OCI-LY3 (cell line): Measurements from ENCODE around the gene TALDO1.

ENCODE experiments used
- H2AFZ ChIP-seq: fragments of 200-600, 300-600 bp; shearing (Covaris generic); 2 replicates; pipeline ENCODE4 v1.6.0; 2014; ENCODE audit warnings: antibody characterized with exemption, low read depth, low read length
- H3K27ac ChIP-seq: fragments of 200-600, 300-600 bp; sonication (generic); 2 replicates; pipeline ENCODE4 v1.5.1; 2014; ENCODE audit warnings: mild to moderate bottlenecking, low read length, moderate library complexity, mixed read lengths
- H3K27me3 ChIP-seq: fragments of 200-600, 300-600 bp; sonication (generic); 2 replicates; pipeline ENCODE4 v1.6.1; 2014; ENCODE audit warnings: low read depth, low read length, mixed read lengths
- H3K36me3 ChIP-seq: fragments of 200-600, 300-600 bp; sonication (generic); replicated peaks from 2 replicates; pipeline ENCODE3; 2014; ENCODE audit warnings: low read depth, low read length, mixed read lengths
- H3K4me1 ChIP-seq: fragments of 300-600, 200-600 bp; sonication (generic); 2 replicates; pipeline ENCODE4 v1.6.1; 2014; ENCODE audit warnings: low read length, mixed read lengths
- H3K4me2 ChIP-seq: fragments of 200-600, 300-600 bp; sonication (generic); 2 replicates; pipeline ENCODE4 v1.6.1; 2014; ENCODE audit warnings: low read length, mixed read lengths
- H3K4me3 ChIP-seq: fragments of 300-600, 200-600 bp; sonication (generic); 2 replicates; pipeline ENCODE4 v1.5.1; 2014; ENCODE audit warnings: antibody characterized with exemption, mild to moderate bottlenecking, low read length, moderate library complexity
- H3K79me2 ChIP-seq: fragments of 300-600, 200-600 bp; shearing (Covaris generic); 2 replicates; pipeline ENCODE4 v1.6.1; 2014; ENCODE audit warnings: mild to moderate bottlenecking, low read length, mixed read lengths
- H3K9ac ChIP-seq: fragments of 300-600, 200-600 bp; shearing (Covaris generic); 2 replicates; pipeline ENCODE4 v1.6.0; 2014; ENCODE audit warnings: mild to moderate bottlenecking, low read length, moderate library complexity
- H3K9me3 ChIP-seq: fragments of 200-600, 300-600 bp; shearing (Covaris generic); 2 replicates; pipeline ENCODE4 v1.6.1; 2014; ENCODE audit warnings: low read length, mixed read lengths; ENCODE audit not compliant: insufficient read depth
- H4K20me1 ChIP-seq: fragments of 200-600, 300-600 bp; sonication (generic); 2 replicates; pipeline ENCODE4 v1.6.1; 2016; ENCODE audit warnings: low read length, mixed read lengths; ENCODE audit not compliant: insufficient read depth
- EZH2phosphoT487 ChIP-seq: fragments of 200-600 bp; shearing (Covaris generic); IDR thresholded peaks from 2 replicates; pipeline ENCODE4 v1.6.1; 2018; ENCODE audit warnings: antibody characterized with exemption, mixed run types, low read depth
- TF ChIP-seq, protein P1 (sequence below): fragments of 200-600, 300-600 bp; sonication (generic); IDR thresholded peaks from 2 replicates; pipeline ENCODE4 v1.5.1; 2014; ENCODE audit warnings: antibody characterized with exemption, low read length, low read depth

TALDO1 gene

GRCh38 chr11:786235-787083, 39.2 kb downstream of the TALDO1 start:
- H3K36me3 ChIP-seq, result no peaks in the 10 kb centered on the region
- H3K27ac ChIP-seq, result no peak overlapping the region
- no peaks in the 10 kb centered on the region for H3K9me3 ChIP-seq
- H3K4me3 ChIP-seq, result no peak overlapping the region
- no peak overlapping the region for H3K9ac ChIP-seq
- no peak for TF ChIP-seq EZH2phosphoT487
- TF ChIP-seq, protein P1, sequence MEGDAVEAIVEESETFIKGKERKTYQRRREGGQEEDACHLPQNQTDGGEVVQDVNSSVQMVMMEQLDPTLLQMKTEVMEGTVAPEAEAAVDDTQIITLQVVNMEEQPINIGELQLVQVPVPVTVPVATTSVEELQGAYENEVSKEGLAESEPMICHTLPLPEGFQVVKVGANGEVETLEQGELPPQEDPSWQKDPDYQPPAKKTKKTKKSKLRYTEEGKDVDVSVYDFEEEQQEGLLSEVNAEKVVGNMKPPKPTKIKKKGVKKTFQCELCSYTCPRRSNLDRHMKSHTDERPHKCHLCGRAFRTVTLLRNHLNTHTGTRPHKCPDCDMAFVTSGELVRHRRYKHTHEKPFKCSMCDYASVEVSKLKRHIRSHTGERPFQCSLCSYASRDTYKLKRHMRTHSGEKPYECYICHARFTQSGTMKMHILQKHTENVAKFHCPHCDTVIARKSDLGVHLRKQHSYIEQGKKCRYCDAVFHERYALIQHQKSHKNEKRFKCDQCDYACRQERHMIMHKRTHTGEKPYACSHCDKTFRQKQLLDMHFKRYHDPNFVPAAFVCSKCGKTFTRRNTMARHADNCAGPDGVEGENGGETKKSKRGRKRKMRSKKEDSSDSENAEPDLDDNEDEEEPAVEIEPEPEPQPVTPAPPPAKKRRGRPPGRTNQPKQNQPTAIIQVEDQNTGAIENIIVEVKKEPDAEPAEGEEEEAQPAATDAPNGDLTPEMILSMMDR, result no peak
- H3K79me2 ChIP-seq, result no peaks in the 10 kb centered on the region
- peaks cover 7% of the 10 kb centered on the region; the same call in 1 of the 2 replicates for H4K20me1 ChIP-seq
- no peak overlapping the region for H3K4me2 ChIP-seq
- H2AFZ ChIP-seq, result no peak overlapping the region
- H3K27me3 ChIP-seq, result no peaks in the 10 kb centered on the region
- H3K4me1 ChIP-seq, result peaks cover 4% of the 10 kb centered on the region; the same call in 1 of the 2 replicates

GRCh38 chr11:787084-787675, 39.9 kb downstream of the TALDO1 start:
- no peak overlapping the region for H3K27ac ChIP-seq
- TF ChIP-seq, protein P1, result no peak
- TF ChIP-seq EZH2phosphoT487, result no peak
- H3K4me2 ChIP-seq, result no peak overlapping the region
- H3K9ac ChIP-seq, result no peak overlapping the region
- H3K4me1 ChIP-seq, result peaks cover 4% of the 10 kb centered on the region; the same call in 1 of the 2 replicates
- H3K36me3 ChIP-seq, result peaks cover 2% of the 10 kb centered on the region
- no peaks in the 10 kb centered on the region for H3K27me3 ChIP-seq
- H2AFZ ChIP-seq, result no peak overlapping the region
- H3K9me3 ChIP-seq, result no peaks in the 10 kb centered on the region
- H3K4me3 ChIP-seq, result no peak overlapping the region
- H4K20me1 ChIP-seq, result peaks cover 7% of the 10 kb centered on the region; the same call in 1 of the 2 replicates
- no peaks in the 10 kb centered on the region for H3K79me2 ChIP-seq

- H3K79me2 ChIP-seq, result no peaks in the 10 kb centered on the region
- H3K4me3 ChIP-seq, result no peak overlapping the region
- no peak overlapping the region for H2AFZ ChIP-seq
- no peak overlapping the region for H3K9ac ChIP-seq
- H3K27me3 ChIP-seq, result no peaks in the 10 kb centered on the region
- no peak overlapping the region for H3K4me2 ChIP-seq
- no peak overlapping the region for H3K27ac ChIP-seq
- TF ChIP-seq, protein P1, result no peak
- no peak for TF ChIP-seq EZH2phosphoT487
- H3K4me1 ChIP-seq, result peaks cover 4% of the 10 kb centered on the region; the same call in 1 of the 2 replicates
- H4K20me1 ChIP-seq, result peaks cover 7% of the 10 kb centered on the region; the same call in 1 of the 2 replicates
- H3K36me3 ChIP-seq, result peaks cover 3% of the 10 kb centered on the region
- no peaks in the 10 kb centered on the region for H3K9me3 ChIP-seq
Measured at GRCh38 chr11:788009-788640, 40.9 kb downstream of the TALDO1 start.
